Mesendoderm (in vitro differentiated cells): Measurements from ENCODE around the gene LSM14A.

ENCODE experiments used
- DNase-seq: peaks from one replicate; pipeline ENCODE4 v3.0.0; 2013
- H2AK5ac ChIP-seq: 2 replicates; pipeline ENCODE4 v1.6.1; 2013; ENCODE audit warnings: low read length, inconsistent platforms
- H2BK120ac ChIP-seq: 2 replicates; pipeline ENCODE4 v1.6.1; 2013; ENCODE audit warnings: low read depth, mild to moderate bottlenecking, low read length, moderate library complexity, mixed read lengths
- H2BK15ac ChIP-seq: replicated peaks from 2 replicates; pipeline ENCODE4 v1.6.1; 2013; ENCODE audit warnings: low read depth, mild to moderate bottlenecking, moderate library complexity
- H2BK5ac ChIP-seq: 2 replicates; pipeline ENCODE4 v1.6.1; 2013; ENCODE audit warnings: low read length, inconsistent platforms
- H3K18ac ChIP-seq: 2 replicates; pipeline ENCODE4 v1.6.1; 2013; ENCODE audit warnings: mild to moderate bottlenecking, low read length, mixed read lengths
- H3K23ac ChIP-seq: one replicate; pipeline ENCODE4 v1.6.1; 2013; ENCODE audit warnings: low read length
- H3K27ac ChIP-seq: 2 replicates; pipeline ENCODE4 v1.5.1; 2013; ENCODE audit warnings: low read depth, mild to moderate bottlenecking, inconsistent platforms, low read length, moderate library complexity
- H3K27me3 ChIP-seq: 2 replicates; pipeline ENCODE4 v1.6.1; 2013; ENCODE audit warnings: low read length, control low read depth, mild to moderate bottlenecking, inconsistent platforms; ENCODE audit not compliant: insufficient read depth, poor library complexity
- H3K36me3 ChIP-seq: 2 replicates; pipeline ENCODE4 v1.6.1; 2013; ENCODE audit warnings: low read length, inconsistent platforms; ENCODE audit not compliant: control insufficient read depth, insufficient read depth
- H3K4ac ChIP-seq: one replicate; pipeline ENCODE4 v1.6.1; 2013; ENCODE audit warnings: low read depth, mild to moderate bottlenecking, low read length, moderate library complexity
- H3K4me1 ChIP-seq: 2 replicates; pipeline ENCODE4 v1.6.1; 2013; ENCODE audit warnings: low read depth, low read length, inconsistent platforms; ENCODE audit not compliant: control insufficient read depth
- H3K4me2 ChIP-seq: 2 replicates; pipeline ENCODE4 v1.6.1; 2013; ENCODE audit warnings: low read length
- H3K4me3 ChIP-seq: 2 replicates; pipeline ENCODE4 v1.5.1; 2013; ENCODE audit warnings: mild to moderate bottlenecking, low read length
- H3K56ac ChIP-seq: one replicate; pipeline ENCODE4 v1.6.1; 2013; ENCODE audit warnings: low read length
- H3K79me1 ChIP-seq: 2 replicates; pipeline ENCODE4 v1.6.1; 2013; ENCODE audit warnings: low read length, inconsistent platforms
- H3K79me2 ChIP-seq: 2 replicates; pipeline ENCODE4 v1.6.1; 2013; ENCODE audit warnings: mild to moderate bottlenecking, low read length; ENCODE audit not compliant: control insufficient read depth, insufficient read depth
- H3K9ac ChIP-seq: 2 replicates; pipeline ENCODE4 v1.6.1; 2013; ENCODE audit warnings: low read length, inconsistent platforms
- H4K5ac ChIP-seq: one replicate; pipeline ENCODE4 v1.6.1; 2013; ENCODE audit warnings: low read length
- H4K8ac ChIP-seq: one replicate; pipeline ENCODE4 v1.6.1; 2013; ENCODE audit warnings: low read depth, mild to moderate bottlenecking, control low read depth, low read length, moderate library complexity
- WGBS: extraction: QIAGEN DNeasy Blood & Tissue Kit; methylation state at CpG from one replicate; pipeline ENCODE4 v1.1.7; 2013; ENCODE audit warnings: low lambda C conversion rate, missing lambda C conversion rate; ENCODE audit not compliant: insufficient coverage; ENCODE audit errors: extremely low coverage; 5-methylcytosine and 5-hydroxymethylcytosine counted together

The LSM14A gene

GRCh38 chr19:34208291-34208884, 36.1 kb downstream of the LSM14A start:
- Histone ChIP-seq H3K4me3 (no peak overlapping the region), H2AK5ac (no peak overlapping the region), H2BK15ac (no peak overlapping the region), H3K27ac (no peak overlapping the region), H3K36me3 (peaks cover 2% of the 10 kb centered on the region), H3K79me2 (no peaks in the 10 kb centered on the region), H3K4me2 (no peak overlapping the region), H3K4ac (no peak overlapping the region), H3K56ac (no peak overlapping the region), H3K27me3 (no peaks in the 10 kb centered on the region), H3K23ac (no peak overlapping the region), H3K4me1 (no peaks in the 10 kb centered on the region), H3K79me1 (peaks cover 2% of the 10 kb centered on the region), H4K8ac (no peak overlapping the region), H3K18ac (no peak overlapping the region), H3K9ac (no peak overlapping the region), H2BK120ac (no peak overlapping the region), H4K5ac (no peak overlapping the region), H2BK5ac (no peak overlapping the region)
- no CpG with 5 or more reads among the region's 1 CpG for WGBS
- DNase-seq: no peak

GRCh38 chr19:34209726-34210125, 37.4 kb downstream of the LSM14A start:
- Histone ChIP-seq H3K4me3 (no peak overlapping the region), H3K4ac (no peak overlapping the region), H4K8ac (no peak overlapping the region), H2BK120ac (no peak overlapping the region), H2BK5ac (no peak overlapping the region), H3K56ac (no peak overlapping the region), H3K27ac (no peak overlapping the region), H3K4me2 (no peak overlapping the region), H3K36me3 (peaks cover 2% of the 10 kb centered on the region), H3K23ac (no peak overlapping the region), H3K4me1 (no peaks in the 10 kb centered on the region), H2BK15ac (no peak overlapping the region), H3K79me2 (no peaks in the 10 kb centered on the region), H4K5ac (no peak overlapping the region), H3K79me1 (peaks cover 2% of the 10 kb centered on the region), H3K27me3 (no peaks in the 10 kb centered on the region), H2AK5ac (no peak overlapping the region), H3K18ac (no peak overlapping the region), H3K9ac (no peak overlapping the region)
- DNase-seq: no peak
- WGBS: no CpG with 5 or more reads among the region's 4 CpGs

- H2BK5ac ChIP-seq: no peak overlapping the region
- no peak overlapping the region for H3K27ac ChIP-seq
- 100% methylated on average over 1 of the region's 2 CpGs for WGBS
- no peak overlapping the region for H2BK15ac ChIP-seq
- peaks cover 3% of the 10 kb centered on the region for H3K79me1 ChIP-seq
- no peak overlapping the region for H3K4ac ChIP-seq
- no peaks in the 10 kb centered on the region for H3K4me1 ChIP-seq
- H3K4me3 ChIP-seq: no peak overlapping the region
- H3K23ac ChIP-seq: no peak overlapping the region
- H3K79me2 ChIP-seq: no peaks in the 10 kb centered on the region
- peaks cover 7% of the 10 kb centered on the region for H3K36me3 ChIP-seq
- DNase-seq: no peak
- H3K27me3 ChIP-seq: no peaks in the 10 kb centered on the region
- no peak overlapping the region for H4K5ac ChIP-seq
- no peak overlapping the region for H4K8ac ChIP-seq
- no peak overlapping the region for H2BK120ac ChIP-seq
- no peak overlapping the region for H3K18ac ChIP-seq
- H3K56ac ChIP-seq: no peak overlapping the region
- no peak overlapping the region for H2AK5ac ChIP-seq
- no peak overlapping the region for H3K4me2 ChIP-seq
- no peak overlapping the region for H3K9ac ChIP-seq
Observed at GRCh38 chr19:34213283-34213682, 41.0 kb downstream of the LSM14A start.

- Histone ChIP-seq H2BK120ac (no peak overlapping the region), H4K8ac (no peak overlapping the region), H3K56ac (no peak overlapping the region), H3K4ac (no peak overlapping the region), H3K4me2 (no peak overlapping the region), H3K79me2 (no peaks in the 10 kb centered on the region), H3K9ac (no peak overlapping the region), H3K4me3 (no peak overlapping the region), H3K4me1 (no peaks in the 10 kb centered on the region), H2AK5ac (no peak overlapping the region), H3K27ac (no peak overlapping the region), H2BK15ac (no peak overlapping the region), H3K36me3 (peaks cover 5% of the 10 kb centered on the region), H4K5ac (no peak overlapping the region), H3K18ac (no peak overlapping the region), H3K79me1 (peaks cover 1% of the 10 kb centered on the region), H2BK5ac (no peak overlapping the region), H3K23ac (no peak overlapping the region), H3K27me3 (no peaks in the 10 kb centered on the region)
- WGBS: no CpG with 5 or more reads among the region's 4 CpGs
- no peak for DNase-seq
Observed at GRCh38 chr19:34214040-34214439, 41.7 kb downstream of the LSM14A start.

GRCh38 chr19:34215006-34215665, 42.8 kb downstream of the LSM14A start:
- H3K4me2 ChIP-seq: no peak overlapping the region

GRCh38 chr19:34215666-34216038, 43.3 kb downstream of the LSM14A start:
- H3K9ac ChIP-seq: no peak overlapping the region
- H4K5ac ChIP-seq: no peak overlapping the region
- H3K27ac ChIP-seq: no peak overlapping the region
- no peak overlapping the region for H3K4me2 ChIP-seq
- no peak overlapping the region for H3K18ac ChIP-seq
- H3K79me2 ChIP-seq: peaks cover under 1% of the 10 kb centered on the region
- no peak overlapping the region for H4K8ac ChIP-seq
- no peak overlapping the region for H2BK5ac ChIP-seq
- WGBS: no CpG with 5 or more reads among the region's 3 CpGs
- H3K4ac ChIP-seq: no peak overlapping the region
- peaks cover 6% of the 10 kb centered on the region for H3K36me3 ChIP-seq
- no peak overlapping the region for H2BK15ac ChIP-seq
- peaks cover 2% of the 10 kb centered on the region for H3K79me1 ChIP-seq
- no peak overlapping the region for H3K23ac ChIP-seq
- H2BK120ac ChIP-seq: no peak overlapping the region
- no peak overlapping the region for H3K4me3 ChIP-seq
- H3K27me3 ChIP-seq: no peaks in the 10 kb centered on the region
- DNase-seq: no peak
- no peak overlapping the region for H2AK5ac ChIP-seq
- no peaks in the 10 kb centered on the region for H3K4me1 ChIP-seq
- no peak overlapping the region for H3K56ac ChIP-seq

More at GRCh38 chr19:34215006-34215665, 42.8 kb downstream of the LSM14A start:
- peaks cover 1% of the 10 kb centered on the region for H3K79me1 ChIP-seq
- no peak overlapping the region for H4K8ac ChIP-seq
- no peak overlapping the region for H3K18ac ChIP-seq
- peaks cover 5% of the 10 kb centered on the region for H3K36me3 ChIP-seq
- no peaks in the 10 kb centered on the region for H3K79me2 ChIP-seq
- no peak overlapping the region for H3K23ac ChIP-seq
- no peak overlapping the region for H2BK5ac ChIP-seq
- no peak overlapping the region for H2BK120ac ChIP-seq
- no peaks in the 10 kb centered on the region for H3K27me3 ChIP-seq
- no peak overlapping the region for H3K27ac ChIP-seq
- no CpG with 5 or more reads among the region's 3 CpGs for WGBS
- no peak overlapping the region for H2AK5ac ChIP-seq
- H3K4me3 ChIP-seq: no peak overlapping the region
- H3K4ac ChIP-seq: no peak overlapping the region
- no peak overlapping the region for H3K9ac ChIP-seq
- H3K4me1 ChIP-seq: no peaks in the 10 kb centered on the region
- H2BK15ac ChIP-seq: no peak overlapping the region
- no peak for DNase-seq
- H3K56ac ChIP-seq: no peak overlapping the region
- H4K5ac ChIP-seq: no peak overlapping the region
